ENCODE measurements around the gene HNRNPK. TPM values are rescaled to one million over a fixed set of nuclear protein-coding genes. Genes with fewer than 3 reads are reported as not detected.

The HNRNPK gene
- total and polyA plus RNA-seq, 2 of the 13 experiments (the other 11 are each of a cell fraction or from before 2014, with no cell fraction given) = 321 to 712 TPM

GRCh38 chr9:83980395-83981125 lies 545 bp upstream of the HNRNPK start, which contains the start of gene RMI1:
Gene RMI1, plus strand, starts transcription at chr9:83980805. Its CDS starts 20,182 bp downstream, at chr9:84000987.
- CTCF ChIA-PET (ENCODE audit: low intra/inter-chr PET ratio, low total read pairs) = no interaction called here
- POLR2A ChIA-PET = interaction anchor here (0.6 to 5.5 kb wide), 12 partner anchors 9 to 113 kb away, joined by 3 to 96 read pairs (median 6); partner anchors contain the start of gene KIF27
- peak within 1 kb of the TSS; percentile 96 for H3K27ac ChIP-seq (ENCODE audit: extremely low read length, insufficient read depth, low read length)
- H3K9me3 ChIP-seq (ENCODE audit: low read length) = no peaks in the 10 kb centered on the region
- peak within 1 kb of the TSS; percentile 85 for H3K4me2 ChIP-seq (ENCODE audit: low read depth, low read length)
- H3K36me3 ChIP-seq (replicated peaks in 1 of 2; ENCODE audit: control insufficient read depth in 1 of 2, insufficient read depth in 2 of 2, low read length in 2 of 2) = peaks cover 0 to 23% of the 10 kb centered on the region in 2 experiments; a peak in 3 of 5 replicates
- BruUV-seq (replicated peaks) = no TSS peak
- H3K27me3 ChIP-seq (ENCODE audit: control insufficient read depth in 1 of 2, insufficient read depth in 2 of 2, low read length in 2 of 2) = peaks cover 0 to 6% of the 10 kb centered on the region in 2 experiments; a peak in 1 of 5 replicates
- no peak within 1 kb of the TSS for H2AFZ ChIP-seq (ENCODE audit: low read length)
- peaks cover 90% of the 10 kb centered on the region for H3K79me2 ChIP-seq (ENCODE audit: insufficient read depth, low read length)
- H3K9ac ChIP-seq (ENCODE audit: insufficient read depth, low read depth, low read length) = peak within 1 kb of the TSS; percentile 100
- ATAC-seq = peak; percentile 81
- peak; percentile 23 for FAIRE-seq
- 1% methylated on average over 27 of the region's 69 CpGs for WGBS (ENCODE audit: low lambda C conversion rate)
- DNase-seq (ENCODE audit: low spot score) = peak; percentile 96
- intact Hi-C loops (cut with micrococcal nuclease; ENCODE audit: unreplicated experiment) = loop anchor here (10.0 kb wide), 1 partner anchor 74 kb away; no protein-coding TSS in a partner anchor
- peak within 1 kb of the TSS; percentile 92 to 98 (median 95) for H3K4me3 ChIP-seq (replicated peaks in 1 of 3; ENCODE audit: insufficient read depth in 1 of 3, low read depth in 2 of 3, low read length in 3 of 3)
- in situ Hi-C loops (cut with HindIII; ENCODE audit: extremely low pct_ligation_motif_present, low pct_unique_long_range_greater_than_20kb) = no loop called here
- peaks cover 63% of the 10 kb centered on the region for H3K4me1 ChIP-seq (ENCODE audit: insufficient read depth, low read length)
- peaks cover 39% of the 10 kb centered on the region for H4K20me1 ChIP-seq (ENCODE audit: insufficient read depth, low read length)
- TF ChIP-seq REST (IDR thresholded peaks at IDR 0.05; ENCODE audit: borderline replicate concordance in 1 of 2, low read depth in 1 of 2, low read length in 2 of 2) (peak in 1 of 2 experiments; percentile 75; a peak in 1 of 4 replicates), CERS6 (CRISPR knock-in tag; IDR thresholded peaks at IDR 0.05) (no peak), SKI (IDR thresholded peaks at IDR 0.05; ENCODE audit: partially characterized antibody) (no peak), SMAD1 (CRISPR knock-in tag; IDR thresholded peaks at IDR 0.05; ENCODE audit: borderline replicate concordance, low read depth) (no peak; the same call in 1 of the 2 replicates), TOPORS (CRISPR knock-in tag; IDR thresholded peaks at IDR 0.05) (peak; percentile 64; the same call in 1 of the 2 replicates), NR0B2 (CRISPR knock-in tag; IDR thresholded peaks at IDR 0.05) (peak; percentile 71; the same call in 1 of the 2 replicates), JDP2 (CRISPR knock-in tag; IDR thresholded peaks at IDR 0.05; ENCODE audit: borderline replicate concordance) (no peak), ZNF18 (CRISPR knock-in tag; IDR thresholded peaks at IDR 0.05; ENCODE audit: insufficient replicate concordance) (peak; percentile 10), CAMTA2 (CRISPR knock-in tag; IDR thresholded peaks at IDR 0.05; ENCODE audit: borderline replicate concordance) (0 out of 2 replicates have a peak, but pooled peaks have one; percentile 42), HOXD1 (CRISPR knock-in tag; IDR thresholded peaks at IDR 0.05) (peak; percentile 80)

All from HepG2 (cell line).